COR-L47 (cell line): ENCODE data around the gene SORCS2.

Experiments used
- DNase-seq: peaks from one replicate; lab custom pipeline; 2025; lab: John Stamatoyannopoulos, UW

Gene SORCS2

GRCh38 chr4:7326693-7327340 is 134.5 kb downstream of the SORCS2 start:
- no peak for DNase-seq

- DNase-seq = no peak
These were observed 135.1 kb downstream of the SORCS2 start for GRCh38 chr4:7327341-7327885.

GRCh38 chr4:7328162-7328912 is 136.0 kb downstream of the SORCS2 start:
- no peak for DNase-seq

GRCh38 chr4:7328913-7329638 is 136.7 kb downstream of the SORCS2 start:
- DNase-seq = no peak

GRCh38 chr4:7330031-7330596 is 137.8 kb downstream of the SORCS2 start:
- DNase-seq = no peak

- no peak for DNase-seq
These were observed 138.7 kb downstream of the SORCS2 start for GRCh38 chr4:7330811-7331681.

GRCh38 chr4:7331682-7332000 is 139.3 kb downstream of the SORCS2 start:
- DNase-seq = no peak

GRCh38 chr4:7332216-7333023 is 140.1 kb downstream of the SORCS2 start:
- no peak for DNase-seq

- no peak for DNase-seq
These were observed 140.9 kb downstream of the SORCS2 start for GRCh38 chr4:7333024-7333780.

- no peak for DNase-seq
These were observed 141.6 kb downstream of the SORCS2 start for GRCh38 chr4:7333801-7334421.

GRCh38 chr4:7334521-7335275 is 142.4 kb downstream of the SORCS2 start:
- no peak for DNase-seq

GRCh38 chr4:7335344-7336066 is 143.2 kb downstream of the SORCS2 start:
- peak; percentile 35 for DNase-seq

- no peak for DNase-seq
These were observed 143.8 kb downstream of the SORCS2 start for GRCh38 chr4:7336067-7336569.

GRCh38 chr4:7336732-7337131 is 144.4 kb downstream of the SORCS2 start:
- no peak for DNase-seq

- DNase-seq = no peak
These were observed 145.1 kb downstream of the SORCS2 start for GRCh38 chr4:7337196-7338058.

- no peak for DNase-seq
These were observed 145.7 kb downstream of the SORCS2 start for GRCh38 chr4:7338059-7338452.
